Measurements from ENCODE around the gene ABL2. TPM values are rescaled to one million over a fixed set of nuclear protein-coding genes. Genes with fewer than 3 reads are reported as not detected.

Gene ABL2
- total and polyA plus RNA-seq, 12 donors = 2.5 to 14.4 (median 10.9) TPM

GRCh38 chr1:179127163-179127895 lies 102.1 kb downstream of the ABL2 start:
- peak in 3 of 8 donors; percentile 11 to 44 (median 44) for ATAC-seq
- WGBS, 2 donors = 87 to 94% methylated on average over 5 of the region's 5 CpGs
- peaks cover 0 to 57% (median 0%) of the 10 kb centered on the region in 9 donors for H3K36me3 ChIP-seq
- no peak for TF ChIP-seq CTCF (IDR thresholded peaks at IDR 0.05)
- no peak for DNase-seq
- peaks cover 0 to 59% (median 20%) of the 10 kb centered on the region in 9 donors for H3K4me1 ChIP-seq
- no peaks in the 10 kb centered on the region for H3K27me3 ChIP-seq
- no peaks in the 10 kb centered on the region for H3K9me3 ChIP-seq
- intact Hi-C loops (cut with DNase I) = loop anchor here in 5 of 10 donors (5.0 to 10.0 kb wide), 4 partner anchors 57 to 167 kb away; partner anchors contain the start of gene SOAT1 (in 2 of the 5)
- no peak overlapping the region for H3K4me3 ChIP-seq
- peak overlapping the region in 6 of 10 donors; percentile 16 to 86 (median 40) for H3K27ac ChIP-seq

GRCh38 chr1:179126338-179127060 lies 103.0 kb downstream of the ABL2 start:
- WGBS, 2 donors = 61 to 69% methylated on average over 8 of the region's 8 CpGs

GRCh38 chr1:179124873-179125272 lies 104.6 kb downstream of the ABL2 start:
- Histone ChIP-seq H3K36me3 (peaks cover 0 to 65% (median 2%) of the 10 kb centered on the region in 9 donors), H3K4me3 (no peak overlapping the region), H3K9me3 (no peaks in the 10 kb centered on the region), H3K27ac (no peak overlapping the region), H3K27me3 (no peaks in the 10 kb centered on the region), H3K4me1 (peaks cover 0 to 55% (median 21%) of the 10 kb centered on the region in 9 donors)
- intact Hi-C loops (cut with DNase I) = loop anchor here in 8 of 10 donors (5.0 to 10.0 kb wide), 5 partner anchors 60 to 242 kb away; partner anchors contain the start of genes AXDND1 (in 3 of the 8) and SOAT1 (in 2 of the 8)
- no peak for ATAC-seq
- DNase-seq = no peak
- 94 to 96% methylated on average over 1 of the region's 1 CpG for WGBS, 2 donors
- no peak for TF ChIP-seq CTCF (IDR thresholded peaks at IDR 0.05)

More at GRCh38 chr1:179126338-179127060, 103.0 kb downstream of the ABL2 start:
- Histone ChIP-seq H3K4me1 (peaks cover 0 to 59% (median 20%) of the 10 kb centered on the region in 9 donors), H3K27ac (peak overlapping the region in 6 of 10 donors; percentile 16 to 86 (median 40)), H3K36me3 (peaks cover 0 to 64% (median 0%) of the 10 kb centered on the region in 9 donors), H3K27me3 (no peaks in the 10 kb centered on the region), H3K4me3 (no peak overlapping the region), H3K9me3 (no peaks in the 10 kb centered on the region)
- intact Hi-C loops (cut with DNase I) = loop anchor here in 5 of 10 donors (5.0 to 10.0 kb wide), 4 partner anchors 58 to 168 kb away; partner anchors contain the start of gene SOAT1 (in 2 of the 5)
- no peak for TF ChIP-seq CTCF (IDR thresholded peaks at IDR 0.05)
- ATAC-seq = peak in 7 of 8 donors; percentile 54 to 83 (median 66)
- DNase-seq = peak; percentile 35 to 55

Measured in heart right ventricle (tissue), 16 donors.